Endothelial cell of umbilical vein (primary cell): ENCODE results near the gene GPSM1. TPM values are rescaled to one million over a fixed set of nuclear protein-coding genes. Genes with fewer than 3 reads are reported as not detected.
"Not testable (repeated sequence)": the region's sequence is repeated elsewhere in the genome, so short reads cannot be mapped to it uniquely, and the experiment has no call there.

Experiments used
- BruUV-seq: library from RNA; stranded (reverse); fragments of 400-500 nt; replicated peaks from 2 replicates; lab custom pipeline; 2021; lab: Mats Ljungman, UMichigan
- CTCF ChIA-PET: fragments of 300-600, 350-600 bp; sonication (Branson Sonifier 250); formaldehyde crosslinking; loops from one replicate; lab custom pipeline; 2021; ENCODE audit warnings: antibody characterized with exemption, inconsistent platforms; lab: Charles Lee
- POLR2A ChIA-PET: fragments of 300-600, 350-600 bp; sonication (Branson Sonifier 250); formaldehyde crosslinking; loops from one replicate; lab custom pipeline; 2021; ENCODE audit warnings: antibody characterized with exemption, inconsistent platforms; lab: Charles Lee
- DNase-seq: peaks from one replicate; pipeline ENCODE4 v3.0.0-alpha.2; 2011; ENCODE audit warnings: low read depth, low spot score
- FAIRE-seq: peaks from 2 replicates; lab custom pipeline; 2011; peaks lifted over from hg19 to GRCh38; lab: Jason Lieb, UNC
- H2AFZ ChIP-seq: 2 replicates; pipeline ENCODE4 v1.6.0; 2012; ENCODE audit warnings: low read depth, low read length, control low read depth, inconsistent platforms
- H3K27ac ChIP-seq: 2 replicates; pipeline ENCODE4 v1.5.1; 2011; ENCODE audit warnings: low read depth, mild to moderate bottlenecking, control low read depth, low read length, moderate library complexity; ENCODE audit not compliant: insufficient read depth
- H3K27me3 ChIP-seq, 2 experiments: 2 replicates each; pipeline versions ENCODE4 v1.6.0 to v1.6.1; 2011; ENCODE audit warnings: low read length in 2 of 2, mixed read lengths in 1 of 2; ENCODE audit not compliant: control insufficient read depth in 2 of 2, insufficient read depth in 2 of 2
- H3K36me3 ChIP-seq, 2 experiments: 2 replicates in 1 of 2; 3 replicates in 1 of 2; pipeline ENCODE4 v1.5.1; 2011; ENCODE audit warnings: low read length in 2 of 2, mild to moderate bottlenecking in 1 of 2, moderate library complexity in 1 of 2; ENCODE audit not compliant: control insufficient read depth in 2 of 2, insufficient read depth in 2 of 2; ENCODE audit errors: extremely low read depth in 1 of 2
- H3K4me1 ChIP-seq: 3 replicates; pipeline ENCODE4 v1.5.1; 2011; ENCODE audit warnings: mild to moderate bottlenecking, low read length; ENCODE audit not compliant: control insufficient read depth, insufficient read depth; ENCODE audit errors: extremely low read depth
- H3K4me2 ChIP-seq: 2 replicates; pipeline ENCODE4 v1.6.1; 2011; ENCODE audit warnings: low read length, control low read depth, mixed read lengths; ENCODE audit not compliant: insufficient read depth
- H3K4me3 ChIP-seq, 3 experiments: fragments of 200-600 bp in 1 of 3; sonication (generic), shearing (Covaris generic) in 1 of 3; replicated peaks in 1 of 3; 2 replicates each; pipeline ENCODE4 v1.5.1; 2011 to 2016; ENCODE audit warnings: control low read depth in 3 of 3, low read length in 3 of 3, mild to moderate bottlenecking in 2 of 3, inconsistent platforms in 1 of 3, low read depth in 1 of 3, moderate library complexity in 1 of 3; ENCODE audit not compliant: insufficient read depth in 1 of 3
- H3K79me2 ChIP-seq: 2 replicates; pipeline ENCODE4 v1.6.0; 2012; ENCODE audit warnings: low read length, inconsistent platforms; ENCODE audit not compliant: control insufficient read depth, insufficient read depth
- H3K9ac ChIP-seq: replicated peaks from 2 replicates; pipeline ENCODE3; 2011; ENCODE audit warnings: low read length, control low read depth; ENCODE audit not compliant: insufficient read depth; ENCODE audit errors: extremely low read depth
- H3K9me1 ChIP-seq: replicated peaks from 3 replicates; pipeline ENCODE4 v1.6.0; 2011; ENCODE audit warnings: mild to moderate bottlenecking, low read length; ENCODE audit not compliant: control insufficient read depth, insufficient read depth; ENCODE audit errors: extremely low read depth
- H3K9me3 ChIP-seq: replicated peaks from 2 replicates; pipeline ENCODE4 v1.5.1; 2012; ENCODE audit warnings: low read length, inconsistent platforms; ENCODE audit not compliant: control insufficient read depth, insufficient read depth
- H4K20me1 ChIP-seq: replicated peaks from 2 replicates; pipeline ENCODE3; 2011; ENCODE audit warnings: mild to moderate bottlenecking, low read length; ENCODE audit not compliant: control insufficient read depth, insufficient read depth; ENCODE audit errors: extremely low read depth
- CTCF ChIP-seq, 2 donors: IDR thresholded peaks; 1 replicate in 1 of 2; 2 replicates in 1 of 2; pipeline ENCODE4 v1.5.1; 2011; ENCODE audit warnings: low read length in 2 of 2, mild to moderate bottlenecking in 2 of 2, moderate library complexity in 2 of 2, control low read depth in 1 of 2, inconsistent platforms in 1 of 2, low read depth in 1 of 2; ENCODE audit not compliant: insufficient read depth in 1 of 2; ENCODE audit errors: extremely low read depth in 1 of 2
- EZH2 ChIP-seq: IDR thresholded peaks from 2 replicates; pipeline ENCODE4 v1.6.1; 2012; ENCODE audit warnings: borderline replicate concordance, low read depth, mild to moderate bottlenecking, moderate library complexity, low read length, inconsistent platforms; ENCODE audit not compliant: severe bottlenecking
- FOS ChIP-seq: IDR thresholded peaks from 2 replicates; pipeline ENCODE4 v1.6.1; 2011; ENCODE audit warnings: mild to moderate bottlenecking, low read length, moderate library complexity, borderline replicate concordance; ENCODE audit not compliant: insufficient read depth
- GATA2 ChIP-seq: IDR thresholded peaks from 2 replicates; pipeline ENCODE4 v1.7.0; 2011; ENCODE audit warnings: low read depth, mild to moderate bottlenecking, moderate library complexity, mixed read lengths, low read length; ENCODE audit not compliant: insufficient read length, insufficient read depth
- JUN ChIP-seq: IDR thresholded peaks from 2 replicates; pipeline ENCODE4 v1.6.1; 2011; ENCODE audit warnings: borderline replicate concordance, low read depth; ENCODE audit not compliant: insufficient read length, insufficient read depth
- MAX ChIP-seq: IDR thresholded peaks from 2 replicates; pipeline ENCODE4 v1.6.1; 2011; ENCODE audit not compliant: insufficient read depth, insufficient read length
- MYC ChIP-seq: IDR thresholded peaks from one replicate; pipeline ENCODE4 v1.6.1; 2011; ENCODE audit warnings: mild to moderate bottlenecking, low read depth, low read length
- POLR2A ChIP-seq: IDR thresholded peaks from 2 replicates; pipeline ENCODE4 v1.6.1; 2012; ENCODE audit warnings: low read depth, mild to moderate bottlenecking, control low read depth, low read length
- POLR2AphosphoS5 ChIP-seq: IDR thresholded peaks from 2 replicates; pipeline ENCODE4 v1.6.1; 2012; ENCODE audit warnings: low read depth, mild to moderate bottlenecking, control low read depth, low read length, moderate library complexity; ENCODE audit not compliant: insufficient read depth
- dilution Hi-C: fragments of 300-500 bp; cut with MboI; formaldehyde crosslinking; loops from one replicate; pipeline ENCODE4 v1.15.0; 2019; ENCODE audit warnings: low sequenced_read_pairs; ENCODE audit not compliant: extremely low pct_ligation_motif_present
- intact Hi-C: fragments of 100-400 bp; cut with micrococcal nuclease; formaldehyde crosslinking; loops from one replicate; pipeline ENCODE4 v1.10.0; 2022
- polyA plus RNA-seq, 4 experiments: library from polyadenylated mRNA; depleted of rRNA in 3 of 4; stranded (reverse) in 3 of 4; unstranded in 1 of 4; fragments of >200 nt; gene quantifications; 2 replicates each; pipeline versions ENCODE4 v1.2.1 to v1.2.3, GENCODE V29; 2011 to 2012; ENCODE audit warnings: missing spikeins in 1 of 4
- total RNA-seq: library from RNA; stranded (reverse); gene quantifications from 2 replicates; pipeline ENCODE4 v1.2.3, GENCODE V29; 2021

Gene GPSM1
- total and polyA plus RNA-seq, 2 donors (not counting 3 experiments of a cell fraction or from before 2014, with no cell fraction given), result 34.6 to 47.1 TPM

- CTCF ChIA-PET, result no interaction called here
- BruUV-seq, result no TSS peak
- no peak overlapping the region for H3K4me3 ChIP-seq
Observed at GRCh38 chr9:136318776-136319241, 8.5 kb upstream of the GPSM1 start.

GRCh38 chr9:136319244-136319643 is 8.1 kb upstream of the GPSM1 start:
- H3K9ac ChIP-seq, DNase-seq, H3K4me1 ChIP-seq, H3K79me2 ChIP-seq, CTCF ChIA-PET, H3K4me2 ChIP-seq, dilution Hi-C loops, H3K9me3 ChIP-seq, H3K4me3 ChIP-seq, H2AFZ ChIP-seq, intact Hi-C loops, H3K27me3 ChIP-seq, H3K36me3 ChIP-seq, FAIRE-seq, H3K9me1 ChIP-seq, POLR2A ChIA-PET, H4K20me1 ChIP-seq, H3K27ac ChIP-seq, BruUV-seq: not testable (repeated sequence)

More at GRCh38 chr9:136318776-136319241, 8.5 kb upstream of the GPSM1 start:
- Histone ChIP-seq H4K20me1 (no peaks in the 10 kb centered on the region), H3K27me3 (no peaks in the 10 kb centered on the region), H3K4me2 (no peak overlapping the region), H3K4me1 (no peaks in the 10 kb centered on the region), H3K79me2 (no peaks in the 10 kb centered on the region), H3K9me3 (no peaks in the 10 kb centered on the region), H3K9me1 (no peaks in the 10 kb centered on the region), H3K9ac (no peak overlapping the region), H2AFZ (no peak overlapping the region), H3K36me3 (no peaks in the 10 kb centered on the region), H3K27ac (no peak overlapping the region)
- intact Hi-C loops, result no loop called here
- TF ChIP-seq CTCF (IDR thresholded peaks at IDR 0.05; ENCODE audit: extremely low read depth in 1 of 2, insufficient read depth in 1 of 2, low read depth in 1 of 2, low read length in 2 of 2), result no peak
- no peak for TF ChIP-seq POLR2AphosphoS5
- TF ChIP-seq EZH2, result no peak
- TF ChIP-seq POLR2A, result no peak
- TF ChIP-seq JUN, result no peak
- no peak for TF ChIP-seq FOS
- TF ChIP-seq MAX, result no peak
- no peak for TF ChIP-seq GATA2
- no peak for TF ChIP-seq MYC
- dilution Hi-C loops, result no loop called here
- no peak for FAIRE-seq
- no peak for DNase-seq
- POLR2A ChIA-PET, result no interaction called here

- POLR2A ChIA-PET, H2AFZ ChIP-seq, H3K4me2 ChIP-seq, DNase-seq, CTCF ChIA-PET, FAIRE-seq, dilution Hi-C loops, H3K9me1 ChIP-seq, H3K9me3 ChIP-seq, H3K9ac ChIP-seq, H3K79me2 ChIP-seq, H3K27ac ChIP-seq, H4K20me1 ChIP-seq, H3K27me3 ChIP-seq, H3K4me3 ChIP-seq, H3K36me3 ChIP-seq, H3K4me1 ChIP-seq, intact Hi-C loops, BruUV-seq: not testable (repeated sequence)
Observed at GRCh38 chr9:136319955-136320354, 7.4 kb upstream of the GPSM1 start.
